K562 (cell line): ENCODE data around the gene ZC3H11A. TPM values are rescaled to one million over a fixed set of nuclear protein-coding genes. Genes with fewer than 3 reads are reported as not detected.

Source experiments
- ATAC-seq: fragments of 200-7000 bp; cut with Tn5 transposase; 3 replicates; pipeline ENCODE4 v1.9.1; 2020; ENCODE audit warnings: moderate library complexity
- BruUV-seq: library from RNA; stranded (reverse); fragments of 400-500 nt; replicated peaks from 2 replicates; lab custom pipeline; 2021; lab: Mats Ljungman, UMichigan
- CTCF ChIA-PET: fragments of 300-600 bp; formaldehyde crosslinking; extraction: SDS; loops from one replicate; lab custom pipeline; 2021; ENCODE audit warnings: low intra/inter-chr PET ratio; lab: Yijun Ruan, JAX
- POLR2A ChIA-PET: fragments of 300-600, 350-650 bp; sonication (Branson Sonifier 250); formaldehyde crosslinking; extraction: SDS; loops from one replicate; lab custom pipeline; 2021; ENCODE audit warnings: antibody characterized with exemption, inconsistent platforms; lab: Yijun Ruan, JAX
- DNase-seq, 4 experiments: peaks; one replicate each; pipeline versions ENCODE4 v3.0.0 to v3.0.0-alpha.2; 2011 to 2018; ENCODE audit warnings: low spot score in 3 of 4, mixed read lengths in 3 of 4; ENCODE audit errors: extremely low read depth in 1 of 4
- FAIRE-seq: peaks from 2 replicates; lab custom pipeline; 2011; peaks lifted over from hg19 to GRCh38; lab: Jason Lieb, UNC
- H2AFZ ChIP-seq: 2 replicates; pipeline ENCODE4 v1.6.0; 2011; ENCODE audit warnings: low read depth, low read length, control low read depth, inconsistent platforms
- H3K27ac ChIP-seq: fragments of 200-600 bp; 3 replicates; pipeline ENCODE4 v1.8.0; 2011; ENCODE audit warnings: low read depth, mild to moderate bottlenecking, control low read depth, inconsistent platforms, low read length, moderate library complexity, mixed read lengths; ENCODE audit errors: extremely low read depth
- H3K27me3 ChIP-seq, 2 experiments: fragments of 300-600 bp in 1 of 2; 2 replicates in 1 of 2; 3 replicates in 1 of 2; pipeline versions ENCODE4 v1.6.0 to v1.8.0; 2011; ENCODE audit warnings: inconsistent platforms in 2 of 2, low read length in 2 of 2, mild to moderate bottlenecking in 1 of 2, mixed read lengths in 1 of 2, moderate library complexity in 1 of 2; ENCODE audit not compliant: control insufficient read depth in 2 of 2, insufficient read depth in 2 of 2
- H3K36me3 ChIP-seq: fragments of 300-600 bp; 3 replicates; pipeline ENCODE4 v1.8.0; 2011; ENCODE audit warnings: mild to moderate bottlenecking, low read length, inconsistent platforms; ENCODE audit not compliant: control insufficient read depth, insufficient read depth
- H3K4me1 ChIP-seq, 2 experiments: fragments of 200-600 bp in 1 of 2; replicated peaks in 1 of 2; 2 replicates in 1 of 2; 3 replicates in 1 of 2; pipeline versions ENCODE4 v1.5.1 to v1.8.0; 2011; ENCODE audit warnings: inconsistent platforms in 2 of 2, low read length in 2 of 2, mild to moderate bottlenecking in 1 of 2, mixed read lengths in 1 of 2, moderate library complexity in 1 of 2; ENCODE audit not compliant: control insufficient read depth in 2 of 2, insufficient read depth in 2 of 2
- H3K4me2 ChIP-seq: 2 replicates; pipeline ENCODE4 v1.6.1; 2011; ENCODE audit warnings: low read length, control low read depth, inconsistent platforms, mixed read lengths; ENCODE audit not compliant: insufficient read depth
- H3K4me3 ChIP-seq: fragments of 200-600 bp; sonication (generic), shearing (Covaris generic); 2 replicates; pipeline ENCODE4 v1.5.1; 2016; ENCODE audit warnings: control low read depth, inconsistent platforms
- H3K79me2 ChIP-seq: fragments of 200-600 bp; 3 replicates; pipeline ENCODE4 v1.8.0; 2011; ENCODE audit warnings: low read length, inconsistent platforms; ENCODE audit not compliant: control insufficient read depth, insufficient read depth
- H3K9ac ChIP-seq, 2 experiments: 2 replicates each; pipeline versions ENCODE4 v1.6.0 to v1.6.1; 2011; ENCODE audit warnings: low read depth in 2 of 2, low read length in 2 of 2, control low read depth in 1 of 2, inconsistent platforms in 1 of 2, mild to moderate bottlenecking in 1 of 2, mixed read lengths in 1 of 2; ENCODE audit not compliant: insufficient read depth in 1 of 2
- H3K9me1 ChIP-seq: one replicate; pipeline ENCODE4 v1.6.0; 2011; ENCODE audit warnings: inconsistent platforms, mild to moderate bottlenecking, low read length, moderate library complexity; ENCODE audit not compliant: control insufficient read depth, insufficient read depth
- H3K9me3 ChIP-seq: replicated peaks from 2 replicates; pipeline ENCODE4 v1.5.1; 2011; ENCODE audit warnings: low read depth, low read length, inconsistent platforms; ENCODE audit not compliant: control insufficient read depth, insufficient read depth
- H4K20me1 ChIP-seq: replicated peaks from 2 replicates; pipeline ENCODE4 v1.6.1; 2011; ENCODE audit warnings: low read length, inconsistent platforms, mixed read lengths; ENCODE audit not compliant: control insufficient read depth, insufficient read depth
- ATF1 ChIP-seq, 2 experiments: fragments of 450-650 bp in 1 of 2; IDR thresholded peaks; 2 replicates each; pipeline ENCODE4 v1.6.1; 2016; ENCODE audit warnings: missing compliant biosample characterization in 1 of 2, missing genetic modification characterization in 1 of 2
- ESRRA ChIP-seq: fragments of 450-650 bp; IDR thresholded peaks from 2 replicates; pipeline ENCODE4 v1.6.1; 2014; ENCODE audit warnings: low read depth, mild to moderate bottlenecking, moderate library complexity, borderline replicate concordance
- MAFG ChIP-seq: fragments of 450-650 bp; conservative IDR thresholded peaks from 2 replicates; pipeline ENCODE4 v1.6.1; 2016; ENCODE audit warnings: missing genetic modification characterization, missing compliant biosample characterization
- MTA3 ChIP-seq: fragments of 450-650 bp; formaldehyde crosslinking; IDR thresholded peaks from 2 replicates; pipeline ENCODE4 v1.6.1; 2017; ENCODE audit warnings: mild to moderate bottlenecking, borderline replicate concordance
- RBM14 ChIP-seq: fragments of 200-400 bp; formaldehyde crosslinking; IDR thresholded peaks from 2 replicates; pipeline ENCODE4 v1.6.1; 2018; ENCODE audit warnings: low read depth, mild to moderate bottlenecking, low read length, moderate library complexity, borderline replicate concordance; ENCODE audit not compliant: insufficient read depth
- SIX5 ChIP-seq, 2 experiments: IDR thresholded peaks; 2 replicates each; pipeline ENCODE4 v1.6.1; 2011; ENCODE audit warnings: low read length in 2 of 2, borderline replicate concordance in 1 of 2, low read depth in 1 of 2, mild to moderate bottlenecking in 1 of 2, moderate library complexity in 1 of 2; ENCODE audit not compliant: insufficient read depth in 1 of 2
- TFE3 ChIP-seq: fragments of 450-650 bp; formaldehyde crosslinking; IDR thresholded peaks from 2 replicates; pipeline ENCODE4 v1.4.0; 2020; ENCODE audit warnings: mild to moderate bottlenecking, mixed read lengths
- ZBTB11 ChIP-seq, 3 experiments: fragments of 200-800 bp in 1 of 3; fragments of 250-450 bp in 1 of 3; fragments of 450-650 bp in 1 of 3; sonication (Bioruptor Pico) in 1 of 3; sonication (Bioruptor generic) in 1 of 3; formaldehyde crosslinking in 1 of 3; IDR thresholded peaks; 2 replicates each; pipeline versions ENCODE4 v1.6.1 to v1.8.0; 2016 to 2022; ENCODE audit warnings: mild to moderate bottlenecking in 2 of 3, missing genetic modification characterization in 2 of 3, missing compliant biosample characterization in 1 of 3, moderate library complexity in 1 of 3
- ZFP1 ChIP-seq: fragments of 450-650 bp; formaldehyde crosslinking; IDR thresholded peaks from 2 replicates; pipeline ENCODE4 v1.4.0; 2020; ENCODE audit warnings: mild to moderate bottlenecking, mixed read lengths
- ZNF507 ChIP-seq: conservative IDR thresholded peaks from 2 replicates; pipeline ENCODE4 v1.6.1; 2017; ENCODE audit warnings: missing genetic modification characterization, missing compliant biosample characterization
- ZNF551 ChIP-seq: fragments of 250-450 bp; sonication (Bioruptor Pico); IDR thresholded peaks from 2 replicates; pipeline ENCODE4 v1.5.0; 2021; ENCODE audit warnings: mild to moderate bottlenecking, moderate library complexity
- WGBS: fragments of 100-300 bp; shearing (Covaris generic); methylation state at CpG from one replicate; pipeline ENCODE4 v1.1.6; 2016; ENCODE audit warnings: low coverage, mixed read lengths; ENCODE audit not compliant: insufficient coverage; ENCODE audit errors: missing lambda C conversion rate; 5-methylcytosine and 5-hydroxymethylcytosine counted together
- in situ Hi-C: fragments of 300-500 bp; cut with MboI; formaldehyde crosslinking; loops from 4 replicates; pipeline ENCODE4 v1.15.0; 2018; ENCODE audit warnings: inconsistent platforms, mixed read lengths
- intact Hi-C: fragments of 100-400 bp; cut with micrococcal nuclease; formaldehyde crosslinking; loops from 2 replicates; pipeline ENCODE4 v1.14.2; 2022
- polyA plus RNA-seq, 8 experiments: library from polyadenylated mRNA; depleted of rRNA in 4 of 8; stranded (reverse) in 5 of 8; unstranded in 3 of 8; fragments of >200 nt; fragmentation: Nextera tagmentation in 2 of 8; fragmentation: Illumina TruSeq in 1 of 8; extraction: Ambion mirVana in 2 of 8; extraction: Trizol in 1 of 8; gene quantifications; 2 replicates each; pipeline versions ENCODE4 v1.2.1 to v1.2.3, GENCODE V29; 2011 to 2014; ENCODE audit warnings: inconsistent platforms in 1 of 8, missing spikeins in 1 of 8
- total RNA-seq, 7 experiments: library from RNA; depleted of rRNA in 6 of 7; stranded (reverse); fragments of >200 nt in 6 of 7; fragmentation: Illumina TruSeq in 2 of 7; extraction: Trizol in 2 of 7; gene quantifications; 2 replicates each; pipeline versions ENCODE4 v1.2.1 to v1.2.3, GENCODE V29; 2011 to 2021; ENCODE audit warnings: low replicate concordance in 1 of 7

The ZC3H11A gene
- total and polyA plus RNA-seq, 9 of the 15 experiments (the other 6 are each of a cell fraction or from before 2014, with no cell fraction given) = 34.2 to 137 (median 102) TPM

GRCh38 chr1:203751051-203751450, 44.4 kb upstream of the ZC3H11A start:
- Histone ChIP-seq H3K4me1 (peaks cover 0 to 3% of the 10 kb centered on the region in 2 experiments; a peak in 1 of 5 replicates), H3K9me1 (no peaks in the 10 kb centered on the region), H2AFZ (no peak overlapping the region), H3K79me2 (no peaks in the 10 kb centered on the region), H3K27ac (no peak overlapping the region), H3K36me3 (no peaks in the 10 kb centered on the region), H3K4me2 (no peak overlapping the region), H4K20me1 (no peaks in the 10 kb centered on the region), H3K27me3 (no peaks in the 10 kb centered on the region), H3K9me3 (no peaks in the 10 kb centered on the region), H3K9ac (no peak overlapping the region), H3K4me3 (no peak overlapping the region)
- BruUV-seq = no TSS peak
- ATAC-seq = no peak
- no peak for DNase-seq
- in situ Hi-C loops (no loop called here), intact Hi-C loops (no loop called here)
- TF ChIP-seq ZFP1 (no peak), TFE3 (no peak), ZNF551 (no peak), ATF1 (CRISPR knock-in tag; IDR thresholded peaks at IDR 0.05) (no peak), ATF1 (tag; IDR thresholded peaks at IDR 0.05) (no peak), RBM14 (no peak), ZBTB11 (CRISPR knock-in tag; IDR thresholded peaks at IDR 0.05) (no peak), MAFG (no peak), SIX5 (IDR thresholded peaks at IDR 0.05; ENCODE audit: borderline replicate concordance in 1 of 2, insufficient read depth in 1 of 2, low read depth in 1 of 2, low read length in 2 of 2) (no peak), MTA3 (no peak), ZNF507 (tag) (no peak), ESRRA (no peak)
- POLR2A ChIA-PET = interaction anchor here (0.9 kb wide), 2 partner anchors 9 to 19 kb away, joined by 3 to 4 read pairs; no protein-coding TSS in a partner anchor
- no peak for FAIRE-seq
- WGBS = 66% methylated on average over 3 of the region's 3 CpGs
- CTCF ChIA-PET = no interaction called here
